ACHN (cell line): Measurements from ENCODE around the gene ADORA3.

Experiments
- DNase-seq: peaks from one replicate; pipeline ENCODE4 v3.0.0-alpha.2; 2015
- in situ Hi-C: cut with HindIII; loops from 2 replicates; pipeline ENCODE4 v1.10.0; 2017; ENCODE audit warnings: low sequenced_read_pairs, low pct_ligation_motif_present, low pct_unique_long_range_greater_than_20kb

Gene ADORA3

DNA sequence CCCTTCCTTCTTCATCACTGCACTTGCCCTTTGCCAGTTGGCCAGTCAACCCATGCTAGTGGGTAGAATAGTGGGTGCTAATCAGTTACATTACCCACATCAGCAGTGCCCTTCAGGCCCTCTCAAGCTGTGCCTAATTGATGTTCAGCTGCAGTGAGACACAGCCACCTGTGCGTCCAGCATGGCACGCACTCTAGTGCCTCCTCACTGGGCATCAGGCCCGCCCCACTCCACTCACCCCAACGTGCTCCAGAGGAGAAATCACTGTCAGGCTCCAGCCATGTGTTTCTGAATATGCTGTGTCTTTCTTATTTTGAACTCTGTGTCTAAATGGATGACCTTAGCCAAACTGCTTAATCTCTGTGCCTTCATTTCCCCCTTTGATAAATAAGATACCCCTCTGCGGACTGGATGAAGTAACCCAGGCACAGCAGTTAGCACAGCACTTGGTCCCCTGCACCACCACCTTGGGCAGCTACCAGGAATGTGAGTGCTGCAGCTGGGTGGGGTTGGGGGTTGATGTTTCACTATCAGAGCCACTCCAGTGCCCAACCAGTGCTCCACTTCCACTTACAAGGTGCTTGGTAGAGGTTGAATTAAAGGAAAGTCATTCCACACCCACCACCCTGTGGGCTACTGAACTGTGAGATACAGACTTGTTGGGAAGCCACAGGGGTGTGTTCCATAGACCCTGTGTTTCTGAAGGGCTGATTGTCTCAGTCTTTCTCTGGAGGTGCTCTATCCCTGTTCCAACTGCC, 8.9 kb upstream of the ADORA3 start:
- DNase-seq, result no peak
- in situ Hi-C loops, result no loop called here

DNA sequence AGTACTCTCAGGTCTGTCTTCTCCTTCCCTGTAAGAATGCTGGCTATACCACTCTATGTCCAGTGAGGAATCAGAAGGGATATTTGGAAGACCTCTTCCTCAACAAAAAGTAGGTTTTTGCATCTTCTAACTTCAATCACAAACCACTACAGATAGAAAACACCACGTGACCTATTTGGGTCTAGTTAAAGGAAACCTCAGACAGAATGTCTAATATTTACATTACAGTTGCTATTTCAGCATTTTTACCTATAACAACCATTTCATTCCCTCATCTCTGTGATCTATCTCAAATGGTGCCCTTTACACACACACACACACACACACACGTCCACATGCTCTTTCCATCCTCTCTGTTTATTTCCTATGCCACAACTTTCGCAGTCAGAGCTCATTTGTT, 7.9 kb upstream of the ADORA3 start:
- in situ Hi-C loops, result no loop called here
- DNase-seq, result no peak

DNA sequence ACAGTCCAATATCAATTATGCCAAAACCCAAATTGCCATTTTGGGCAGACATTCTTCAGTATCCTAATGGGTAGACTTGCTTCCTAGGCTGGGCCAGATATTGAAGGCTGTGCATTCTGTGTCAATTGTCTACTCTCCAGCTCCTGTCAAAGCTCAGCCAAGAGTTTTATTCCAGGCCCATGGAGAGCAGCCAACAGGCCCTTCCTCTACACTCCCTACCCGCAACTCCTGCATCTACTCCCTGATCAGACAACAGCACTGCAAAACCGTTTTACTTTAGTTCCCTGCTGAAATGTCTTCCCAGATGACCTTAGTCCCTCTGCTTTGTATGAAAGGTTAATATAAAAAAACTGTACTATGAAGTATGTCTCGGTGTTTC, 6.6 kb upstream of the ADORA3 start:
- DNase-seq, result no peak
- in situ Hi-C loops, result no loop called here

DNA sequence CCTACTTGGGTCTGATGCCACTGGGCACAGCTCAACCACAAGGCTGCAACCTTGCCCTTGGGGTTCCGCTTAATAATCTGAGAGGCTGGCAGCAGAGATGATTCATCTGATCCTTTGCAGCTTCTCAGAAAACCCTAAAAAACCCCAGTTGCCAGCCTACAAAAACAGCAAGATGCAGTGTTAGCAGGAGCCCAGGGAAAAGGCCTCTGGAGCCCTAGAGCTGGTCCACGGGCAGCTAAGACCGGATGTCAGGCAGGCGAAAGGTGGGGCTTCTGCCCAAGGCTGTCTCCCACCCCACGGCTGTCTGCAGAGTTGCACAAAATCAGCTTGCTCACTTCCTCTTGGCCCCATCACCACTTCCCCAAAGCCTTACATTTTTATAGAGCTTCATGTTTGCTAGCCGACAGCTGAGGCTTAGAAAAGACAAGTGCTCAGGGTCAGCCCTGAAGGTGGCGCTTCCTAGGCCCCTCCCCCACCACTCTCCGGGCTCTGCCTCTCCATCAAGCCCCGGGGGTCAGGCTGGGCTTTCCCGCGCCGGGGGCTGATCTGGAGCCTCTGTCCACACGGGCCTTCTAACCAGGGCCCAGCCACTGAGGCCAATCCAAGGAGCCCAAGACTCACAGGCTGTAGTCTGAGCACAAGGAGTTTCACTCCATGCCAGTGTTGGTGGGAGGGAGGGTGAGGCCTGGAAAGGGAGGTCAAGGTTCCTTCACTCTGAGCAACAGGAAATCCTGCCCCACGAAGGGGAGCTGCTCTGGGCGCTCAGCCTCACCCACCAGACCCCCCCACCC, 4.2 kb upstream of the ADORA3 start:
- in situ Hi-C loops, result no loop called here
- DNase-seq, result no peak

DNA sequence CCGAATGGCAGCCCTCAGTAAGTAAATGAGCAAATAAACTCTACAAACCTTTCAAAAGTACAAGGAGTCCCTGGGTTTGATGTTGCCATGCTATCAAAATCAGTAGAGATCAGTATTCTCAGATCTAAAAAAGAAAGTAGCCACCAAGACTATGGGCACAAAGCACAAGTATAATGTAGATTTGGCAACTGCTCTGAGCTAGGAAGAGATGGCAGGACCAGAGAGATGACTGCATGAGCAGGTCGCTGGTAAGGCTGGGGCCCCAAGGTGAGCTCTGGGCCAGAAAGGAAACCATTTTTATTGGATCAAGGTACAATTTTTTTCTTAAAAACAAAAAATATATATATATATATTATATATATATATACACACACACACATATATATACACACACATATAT, 3.1 kb upstream of the ADORA3 start:
- DNase-seq, result no peak
- in situ Hi-C loops, result no loop called here

DNA sequence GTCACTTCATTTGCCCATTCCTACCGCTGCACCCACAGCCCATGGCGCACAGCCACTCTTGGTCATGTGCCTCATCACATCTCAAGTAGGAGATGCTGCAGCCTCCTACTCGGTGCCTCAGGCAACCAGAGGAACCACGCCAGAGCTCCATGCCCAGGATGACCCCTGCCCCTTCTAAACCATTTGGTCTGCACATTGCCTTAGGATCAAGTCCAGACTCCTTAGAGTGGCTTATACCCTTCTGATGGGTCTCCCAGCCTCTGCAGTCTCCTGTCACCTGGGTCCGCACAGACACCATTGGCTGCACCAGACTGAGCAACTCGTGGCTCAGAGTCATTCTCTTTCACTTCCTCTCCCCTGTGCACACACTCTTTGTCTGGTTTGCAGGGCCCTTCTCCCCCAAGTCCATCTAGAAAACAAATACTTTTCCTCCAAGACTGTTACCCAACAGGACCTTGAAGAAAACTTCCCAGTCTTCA, 2.2 kb upstream of the ADORA3 start:
- in situ Hi-C loops, result no loop called here
- DNase-seq, result no peak

DNA sequence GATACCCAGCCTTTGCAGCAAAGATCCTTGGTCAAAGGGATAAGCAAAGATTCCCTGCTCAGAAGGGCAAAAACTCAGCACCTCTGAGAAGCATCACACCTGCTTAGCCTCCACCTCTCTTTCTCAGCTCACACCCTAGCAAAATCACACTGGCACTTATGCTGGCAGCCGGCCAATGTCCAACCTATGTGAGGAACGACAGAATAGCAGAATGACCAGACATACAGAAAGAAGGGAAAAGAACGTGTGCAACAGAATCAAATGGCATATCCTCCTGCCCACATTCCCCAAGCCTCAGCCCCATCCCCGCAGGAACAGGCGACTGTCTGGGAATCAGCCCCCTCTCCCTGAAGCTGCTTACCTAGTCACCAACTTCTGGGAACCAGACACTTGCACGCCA, 664 bp upstream of the ADORA3 start:
- in situ Hi-C loops, result no loop called here

DNA sequence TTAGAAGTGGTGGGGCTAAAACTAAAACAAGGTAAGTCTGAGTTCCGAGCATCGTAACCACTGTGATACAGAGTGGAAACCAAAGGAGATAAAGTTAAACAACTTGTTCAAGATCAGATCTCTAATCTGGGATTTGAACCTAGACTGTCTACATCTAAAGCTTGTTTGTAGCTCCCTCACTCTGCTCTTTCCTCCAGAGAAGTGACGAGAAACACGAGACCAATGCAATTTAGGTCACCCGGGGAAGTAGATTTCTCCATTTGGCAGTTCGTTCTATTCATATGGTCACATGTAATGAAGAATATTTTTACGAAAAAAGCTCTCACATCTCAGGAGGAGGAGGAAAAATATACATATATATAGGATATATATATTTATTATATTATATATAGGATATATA, 1.8 kb downstream of the ADORA3 start:
- DNase-seq, result no peak
- in situ Hi-C loops, result no loop called here

More for the DNA sequence above, 664 bp upstream of the ADORA3 start:
- no peak for DNase-seq

DNA sequence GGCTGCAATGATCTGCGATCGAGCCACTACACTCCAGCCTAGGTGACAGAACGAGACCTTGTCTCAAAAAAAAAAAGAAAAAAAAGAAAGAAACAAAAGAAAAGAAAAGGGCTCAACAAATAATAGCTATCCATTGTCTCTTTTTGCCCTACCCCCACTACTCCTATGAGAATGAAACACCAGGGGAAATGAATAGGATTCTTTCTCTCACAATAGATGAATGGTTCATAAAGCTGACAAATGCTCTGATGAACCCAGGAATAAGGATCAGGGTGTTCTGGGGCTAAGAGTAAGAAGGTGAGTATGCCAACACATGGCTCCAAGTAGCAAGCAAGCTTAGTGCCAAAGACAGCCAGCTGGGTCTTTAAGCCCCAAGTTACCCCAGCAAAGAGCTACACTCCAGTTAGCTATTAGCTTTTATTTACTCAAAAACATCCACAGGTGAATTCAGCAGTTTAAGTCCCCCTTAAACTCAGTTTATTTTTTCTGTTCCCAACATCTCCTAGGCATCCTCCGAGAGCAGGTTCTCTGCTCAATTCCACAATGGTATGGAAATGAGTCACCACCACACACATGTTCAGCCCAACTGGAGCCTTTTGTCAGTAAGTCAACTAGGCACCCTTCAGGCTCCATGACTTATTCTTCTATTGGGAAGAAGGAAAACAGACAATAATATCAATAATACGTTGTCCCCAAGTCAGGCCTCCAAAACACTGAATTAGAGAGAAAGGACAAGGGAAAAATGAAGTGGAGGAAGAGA, 4.2 kb downstream of the ADORA3 start:
- no peak for DNase-seq
- in situ Hi-C loops, result no loop called here

DNA sequence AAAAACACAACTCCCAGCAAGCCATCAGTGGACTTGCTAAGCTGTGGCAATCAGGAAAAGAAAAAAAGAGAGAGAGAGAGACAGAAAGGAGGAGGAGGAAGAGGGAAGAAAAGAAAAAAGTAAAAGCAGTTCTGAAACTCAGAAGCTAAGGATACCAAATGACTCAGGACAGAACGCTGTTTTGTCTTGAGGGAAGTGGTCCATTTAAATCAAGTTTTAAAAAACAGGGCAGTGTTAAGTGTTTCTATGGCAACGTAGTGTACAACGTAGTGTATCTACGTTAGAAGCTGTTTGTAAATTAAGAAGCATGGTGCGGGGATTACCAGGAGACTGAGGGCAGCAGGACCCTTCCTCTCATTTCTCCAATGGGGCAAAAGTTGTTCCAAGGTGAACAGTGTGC, 5.8 kb downstream of the ADORA3 start:
- no peak for DNase-seq
- in situ Hi-C loops, result no loop called here

DNA sequence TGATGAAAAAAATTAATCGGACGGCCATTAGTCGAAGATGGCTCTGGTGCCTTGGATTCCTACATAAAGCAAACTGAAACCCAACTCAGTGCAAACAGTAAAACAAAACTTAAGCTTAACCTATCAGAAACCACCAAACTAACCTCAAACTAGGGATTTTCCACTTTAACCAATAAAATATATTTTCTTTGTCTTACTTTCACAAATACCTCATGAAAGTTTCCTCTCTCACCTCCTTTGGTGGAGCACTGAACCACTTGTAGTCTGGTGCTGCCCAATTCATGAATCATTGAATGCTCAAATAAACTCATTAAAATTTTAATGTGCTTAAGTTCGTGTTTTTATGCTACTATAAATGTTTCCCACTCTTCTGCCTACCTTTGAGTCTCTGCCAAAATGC, 7.0 kb downstream of the ADORA3 start:
- no peak for DNase-seq
- in situ Hi-C loops, result no loop called here

DNA sequence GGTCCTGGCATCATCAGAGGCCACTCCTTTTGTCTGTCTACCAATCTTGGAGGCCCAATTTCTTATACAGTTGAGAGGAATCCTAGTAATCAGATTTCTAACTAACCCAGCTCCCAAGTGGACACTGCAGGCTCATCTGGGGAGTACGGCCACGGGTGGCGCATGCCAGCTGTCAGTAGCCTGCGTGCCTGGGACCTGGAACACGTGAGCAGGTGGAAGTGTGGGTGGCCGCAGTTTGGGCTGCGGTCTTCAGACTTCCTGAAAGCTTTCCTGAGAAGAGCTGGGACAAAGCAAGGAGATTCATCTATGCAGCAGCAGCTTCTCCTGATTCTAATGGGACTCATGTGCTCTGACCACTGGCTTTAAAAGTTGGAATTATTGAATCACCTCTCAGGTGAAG, 12.4 kb downstream of the ADORA3 start:
- in situ Hi-C loops, result no loop called here

DNA sequence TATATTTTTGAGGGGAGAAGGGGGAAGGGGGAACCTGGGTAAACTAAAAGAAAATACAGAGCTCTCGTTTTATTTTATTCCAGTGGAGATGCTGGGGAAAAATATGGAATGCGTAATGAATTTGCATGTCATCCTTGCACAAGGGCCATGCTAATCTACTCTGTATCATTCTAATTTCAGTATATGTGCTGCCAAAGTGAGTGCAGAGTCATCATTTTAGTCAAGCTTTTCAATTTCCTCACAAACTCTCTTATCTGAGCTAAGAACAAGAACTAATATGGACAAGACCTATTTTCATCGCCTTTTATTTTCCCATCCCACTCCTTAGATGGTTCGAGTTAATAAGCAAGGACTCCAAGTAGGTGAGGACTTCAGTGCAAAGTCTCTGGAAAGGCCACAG, 13.2 kb downstream of the ADORA3 start:
- no peak for DNase-seq
- in situ Hi-C loops, result no loop called here

More for the DNA sequence above, 12.4 kb downstream of the ADORA3 start:
- no peak for DNase-seq

DNA sequence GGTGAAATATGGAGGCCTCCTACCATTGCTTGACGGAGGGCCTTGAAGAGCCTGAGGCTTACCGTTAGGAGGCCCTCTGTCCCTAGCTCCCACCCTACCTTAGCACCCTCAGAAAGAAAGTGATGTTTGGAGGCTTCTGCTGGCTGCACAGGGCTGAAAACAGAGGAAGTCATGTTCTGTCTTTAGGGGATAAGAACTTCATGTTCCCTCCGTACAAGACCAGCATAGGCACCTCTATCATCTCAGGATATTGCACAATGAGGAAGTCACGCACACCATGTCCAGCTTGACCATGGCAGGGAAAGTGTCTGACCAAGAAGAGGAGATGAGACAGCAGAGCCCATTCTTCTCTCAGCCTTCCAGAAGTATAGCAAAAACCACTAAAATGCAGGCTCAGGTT, 13.8 kb downstream of the ADORA3 start:
- DNase-seq, result no peak
- in situ Hi-C loops, result no loop called here

DNA sequence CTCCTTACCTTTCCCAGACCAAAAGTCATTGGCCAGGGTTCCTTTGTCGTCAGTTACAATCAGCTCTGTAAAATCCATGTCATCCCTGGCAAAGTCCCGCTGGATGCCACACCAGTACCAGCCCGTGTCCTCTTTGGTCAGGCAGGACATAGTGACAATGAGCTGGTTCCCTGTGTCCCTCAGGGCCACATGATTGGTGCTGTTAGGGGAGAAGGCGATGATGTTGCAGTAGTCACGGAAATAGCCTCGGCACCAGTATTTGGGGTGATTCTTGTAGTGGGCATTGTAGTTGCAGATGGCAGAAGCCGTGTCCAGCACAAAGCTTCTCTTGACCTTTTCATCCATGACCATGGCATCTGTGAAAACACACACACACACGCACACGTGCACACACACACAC, 14.8 kb downstream of the ADORA3 start:
- no peak for DNase-seq
- in situ Hi-C loops, result no loop called here

DNA sequence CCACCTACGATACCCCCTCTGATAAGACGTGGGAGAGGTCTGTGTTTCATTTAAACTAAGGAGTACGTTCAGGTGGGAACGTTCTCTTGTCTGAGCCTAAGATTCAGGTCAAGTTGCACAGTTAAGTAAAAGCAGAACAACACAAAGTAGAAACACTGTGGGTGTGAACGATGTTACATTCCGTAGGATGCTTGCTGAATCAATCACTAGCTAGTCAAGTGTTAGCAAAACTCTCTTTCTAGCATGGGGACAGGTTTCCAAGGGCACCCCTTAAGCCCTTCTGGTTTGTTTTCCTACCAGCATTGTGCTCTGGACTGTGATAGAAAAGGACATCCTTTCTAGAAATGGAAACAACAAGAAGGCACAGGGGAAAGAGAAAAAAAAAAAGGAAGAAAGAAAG, 16.3 kb downstream of the ADORA3 start:
- in situ Hi-C loops, result no loop called here
- no peak for DNase-seq

DNA sequence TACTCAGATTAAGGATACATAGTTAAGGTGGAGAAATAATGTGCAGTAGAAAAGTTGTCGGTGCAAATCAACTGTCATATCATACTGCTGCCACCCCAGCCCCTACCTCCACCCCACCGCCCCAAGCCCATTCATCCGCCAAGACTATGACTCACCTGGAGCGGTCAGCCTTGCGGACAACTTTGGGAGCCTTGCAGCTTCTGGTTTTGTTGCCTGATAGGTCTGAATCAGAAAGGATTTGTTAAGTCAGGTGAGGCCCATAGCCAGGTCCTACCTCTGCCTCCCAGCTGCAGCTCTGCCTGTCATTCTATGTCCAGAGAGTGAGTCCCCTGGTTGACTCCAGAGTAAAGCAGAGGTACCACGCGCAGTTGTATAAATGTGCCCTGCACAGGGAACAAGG, 17.0 kb downstream of the ADORA3 start:
- DNase-seq, result no peak
- in situ Hi-C loops, result no loop called here

DNA sequence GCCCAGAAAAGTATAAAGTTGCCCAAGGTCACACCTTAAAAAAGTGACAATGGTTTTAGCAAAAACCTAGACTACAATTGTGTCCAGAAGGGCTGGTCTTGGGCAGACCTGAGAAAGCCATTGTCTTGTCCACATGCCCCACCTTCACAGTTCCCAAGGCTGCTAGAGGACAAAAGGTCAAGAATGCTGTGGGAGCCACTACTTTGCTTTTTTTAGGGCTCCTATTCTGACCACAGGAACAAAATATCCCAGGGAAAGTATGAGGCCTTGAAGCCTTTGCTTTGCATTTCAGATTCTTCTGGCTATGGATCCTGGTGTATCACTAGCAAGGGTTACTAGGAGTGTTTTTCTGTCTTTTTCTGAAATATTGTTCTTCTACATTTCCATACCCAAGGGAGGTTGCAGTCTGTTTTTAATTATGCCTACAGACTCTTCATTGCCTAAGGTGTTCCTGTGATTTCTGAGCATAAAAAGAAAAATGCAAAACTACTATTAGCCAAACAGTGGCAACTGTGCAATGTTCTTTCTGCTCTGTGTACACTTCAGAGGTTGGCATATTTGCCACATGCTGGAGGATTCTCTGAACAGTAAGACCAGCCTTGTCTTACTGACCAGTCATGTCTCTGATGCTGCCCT, 18.9 kb downstream of the ADORA3 start:
- no peak for DNase-seq
- in situ Hi-C loops, result no loop called here

DNA sequence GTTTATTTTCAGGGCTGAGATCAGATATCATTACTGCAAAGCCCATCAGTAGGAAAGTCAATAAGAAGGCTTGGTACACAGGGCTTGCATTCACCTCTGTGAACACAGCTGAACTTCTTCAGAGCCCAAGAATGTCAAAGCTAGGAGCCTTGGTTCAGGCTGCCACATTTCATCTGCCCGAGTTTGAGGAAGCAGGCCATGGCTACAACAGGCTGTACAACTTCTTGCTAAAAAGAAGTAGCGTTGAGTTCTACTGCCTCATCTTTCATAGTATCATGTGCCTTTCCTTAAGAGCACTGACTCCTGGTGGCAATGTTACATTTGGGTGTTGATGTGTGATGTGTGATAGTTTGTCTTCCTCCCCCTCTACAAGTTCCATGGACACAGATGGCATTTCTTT, 19.6 kb downstream of the ADORA3 start:
- in situ Hi-C loops, result no loop called here
- no peak for DNase-seq
